Measurements from ENCODE around the gene ADCY1. TPM values are rescaled to one million over a fixed set of nuclear protein-coding genes. Genes with fewer than 3 reads are reported as not detected.

Gene ADCY1
- total and polyA plus RNA-seq, 4 donors = 0.33 to 20.1 (median 4.1) TPM

DNA sequence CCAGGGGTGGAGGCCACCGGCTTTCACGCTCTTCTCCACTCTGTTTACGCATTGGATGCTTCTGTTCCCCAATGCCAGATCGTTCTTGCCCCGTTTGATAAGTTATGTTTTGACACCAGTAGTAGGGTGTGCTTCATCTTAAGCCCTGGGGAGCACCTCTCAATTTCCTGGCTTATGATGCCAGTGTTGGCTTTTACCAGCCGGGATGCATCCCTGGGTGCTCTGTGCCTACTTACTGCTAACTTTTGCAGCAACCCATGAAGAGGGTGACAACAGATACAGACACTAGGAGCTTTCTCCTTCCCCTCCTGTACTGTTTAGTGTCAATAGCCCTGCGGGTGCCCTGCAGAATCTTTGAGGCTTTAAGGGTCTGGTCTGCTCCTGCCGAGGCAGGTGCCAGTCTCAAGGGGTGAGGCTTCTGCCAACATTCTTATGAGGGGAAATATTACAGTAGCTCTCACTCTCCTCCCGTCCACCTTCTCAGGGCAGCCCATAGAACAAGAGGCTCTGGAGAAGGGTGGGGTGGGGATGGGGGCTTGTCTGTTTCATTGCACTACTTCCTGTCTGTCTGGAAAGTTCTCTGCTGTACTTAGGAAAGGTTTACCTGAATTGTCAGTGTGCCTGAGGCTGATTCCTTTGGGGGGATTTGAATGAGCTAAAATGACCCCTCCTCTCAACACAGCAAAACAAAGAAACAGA, 23.3 kb downstream of the ADCY1 start:
- WGBS = 85% methylated on average over 9 of the region's 9 CpGs
- Histone ChIP-seq H3K4me1 (ENCODE audit: control insufficient read depth in 4 of 4, insufficient read depth in 4 of 4, low read length in 3 of 4) (no peaks in the 10 kb centered on the region), H3K27ac (ENCODE audit: low read depth in 1 of 2, low read length in 2 of 2) (no peak overlapping the region), H3K4me3 (ENCODE audit: low read depth in 1 of 3, low read length in 3 of 3) (no peak overlapping the region), H3K36me3 (ENCODE audit: control insufficient read depth in 4 of 4, insufficient read depth in 3 of 4, low read depth in 1 of 4, low read length in 3 of 4) (no peaks in the 10 kb centered on the region), H3K9me3 (ENCODE audit: control insufficient read depth in 4 of 4, low read length in 3 of 4) (no peaks in the 10 kb centered on the region), H3K27me3 (ENCODE audit: control insufficient read depth in 4 of 4, insufficient read depth in 4 of 4, low read length in 3 of 4) (peaks cover 0 to 5% (median 0%) of the 10 kb centered on the region in 4 donors), H3K9ac (ENCODE audit: low read depth in 1 of 2, low read length in 2 of 2) (no peak overlapping the region)
- TF ChIP-seq RXRA (IDR thresholded peaks at IDR 0.05) (no peak), REST (IDR thresholded peaks at IDR 0.05) (no peak), GABPA (IDR thresholded peaks at IDR 0.05 in 1 of 2, conservative IDR thresholded peaks at IDR 0.05 in 1 of 2) (no peak), HNF4G (IDR thresholded peaks at IDR 0.05) (no peak), NR2F2 (IDR thresholded peaks at IDR 0.05) (no peak), FOXA2 (IDR thresholded peaks at IDR 0.05) (no peak), RAD21 (IDR thresholded peaks at IDR 0.05) (no peak), EGR1 (IDR thresholded peaks at IDR 0.05; ENCODE audit: low read depth in 2 of 2) (no peak), SP1 (IDR thresholded peaks at IDR 0.05) (no peak), JUND (IDR thresholded peaks at IDR 0.05) (no peak), TAF1 (conservative IDR thresholded peaks at IDR 0.05) (no peak), YY1 (IDR thresholded peaks at IDR 0.05) (no peak), HNF4A (conservative IDR thresholded peaks at IDR 0.05) (no peak), FOXA1 (IDR thresholded peaks at IDR 0.05) (no peak)
- TF ChIP-seq, protein P1, sequence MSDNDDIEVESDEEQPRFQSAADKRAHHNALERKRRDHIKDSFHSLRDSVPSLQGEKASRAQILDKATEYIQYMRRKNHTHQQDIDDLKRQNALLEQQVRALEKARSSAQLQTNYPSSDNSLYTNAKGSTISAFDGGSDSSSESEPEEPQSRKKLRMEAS (IDR thresholded peaks at IDR 0.05) = no peak
- peak; percentile 8 for DNase-seq (ENCODE audit: low spot score)

GRCh38 chr7:45598886-45599520, 24.8 kb downstream of the ADCY1 start:
- Histone ChIP-seq H3K4me1 (ENCODE audit: control insufficient read depth in 4 of 4, insufficient read depth in 4 of 4, low read length in 3 of 4) (no peaks in the 10 kb centered on the region), H3K4me3 (ENCODE audit: low read depth in 1 of 3, low read length in 3 of 3) (no peak overlapping the region), H3K36me3 (ENCODE audit: control insufficient read depth in 4 of 4, insufficient read depth in 3 of 4, low read depth in 1 of 4, low read length in 3 of 4) (no peaks in the 10 kb centered on the region), H3K9ac (ENCODE audit: low read depth in 1 of 2, low read length in 2 of 2) (no peak overlapping the region), H3K27ac (ENCODE audit: low read depth in 1 of 2, low read length in 2 of 2) (no peak overlapping the region), H3K27me3 (ENCODE audit: control insufficient read depth in 4 of 4, insufficient read depth in 4 of 4, low read length in 3 of 4) (peaks cover 0 to 5% (median 0%) of the 10 kb centered on the region in 4 donors), H3K9me3 (ENCODE audit: control insufficient read depth in 4 of 4, low read length in 3 of 4) (no peaks in the 10 kb centered on the region)
- WGBS = 87% methylated on average over 14 of the region's 14 CpGs
- DNase-seq (ENCODE audit: low spot score) = peak; percentile 21
- TF ChIP-seq JUND (IDR thresholded peaks at IDR 0.05) = no peak
- no peak for TF ChIP-seq FOXA1 (IDR thresholded peaks at IDR 0.05)
- TF ChIP-seq HNF4A (conservative IDR thresholded peaks at IDR 0.05) = no peak
- no peak for TF ChIP-seq GABPA (IDR thresholded peaks at IDR 0.05 in 1 of 2, conservative IDR thresholded peaks at IDR 0.05 in 1 of 2)
- TF ChIP-seq REST (IDR thresholded peaks at IDR 0.05) = no peak
- no peak for TF ChIP-seq HNF4G (IDR thresholded peaks at IDR 0.05)
- no peak for TF ChIP-seq RAD21 (IDR thresholded peaks at IDR 0.05)
- no peak for TF ChIP-seq NR2F2 (IDR thresholded peaks at IDR 0.05)
- TF ChIP-seq EGR1 (IDR thresholded peaks at IDR 0.05; ENCODE audit: low read depth in 2 of 2) = no peak
- no peak for TF ChIP-seq TAF1 (conservative IDR thresholded peaks at IDR 0.05)
- TF ChIP-seq RXRA (IDR thresholded peaks at IDR 0.05) = no peak
- TF ChIP-seq, protein P1 (IDR thresholded peaks at IDR 0.05) = no peak
- TF ChIP-seq FOXA2 (IDR thresholded peaks at IDR 0.05) = no peak
- no peak for TF ChIP-seq SP1 (IDR thresholded peaks at IDR 0.05)
- TF ChIP-seq ATF3 (IDR thresholded peaks at IDR 0.05) = no peak
- TF ChIP-seq YY1 (IDR thresholded peaks at IDR 0.05) = no peak
- no peak for TF ChIP-seq CTCF (IDR thresholded peaks at IDR 0.05; ENCODE audit: low read depth, low read length, missing input control)

All from liver (tissue), 9 donors.